Naive thymus-derived CD8-positive, alpha-beta T cell (primary cell): ENCODE data around the gene MRM3. TPM values are rescaled to one million over a fixed set of nuclear protein-coding genes. Genes with fewer than 3 reads are reported as not detected.
A peak's percentile ranks its signal among the peaks of the same experiment; 100 is the strongest.
"Not testable (repeated sequence)": the region's sequence is repeated elsewhere in the genome, so short reads cannot be mapped to it uniquely, and the experiment has no call there.

Experiments
- ATAC-seq, 2 donors: fragments of 150-1000 bp; cut with Tn5 transposase in 1 of 2; sonication (Bioruptor Pico), chemical (Tn5 transposase) in 1 of 2; 1 replicate in 1 of 2; 2 replicates in 1 of 2; pipeline ENCODE4 v1.10.0; 2021; ENCODE audit warnings: mild to moderate bottlenecking in 2 of 2, moderate library complexity in 2 of 2
- POLR2A ChIA-PET: fragments of 350-600 bp; sonication (Branson Sonifier 250); formaldehyde crosslinking; loops from one replicate; lab custom pipeline; 2021; ENCODE audit warnings: antibody characterized with exemption; lab: Charles Lee
- DNase-seq, 10 donors: peaks; one replicate each; pipeline versions ENCODE4 v3.0.0 to v3.0.0-alpha.2; 2020 to 2022
- H3K27ac Mint-ChIP-seq, 10 donors: one replicate each; pipeline ENCODE4 v1.8.0; 2020 to 2022; ENCODE audit warnings: mild to moderate bottlenecking in 10 of 10, mixed read lengths in 10 of 10, moderate library complexity in 4 of 10, inconsistent platforms in 1 of 10
- H3K27me3 Mint-ChIP-seq, 5 donors: one replicate each; pipeline ENCODE4 v1.8.0; 2021 to 2022; ENCODE audit warnings: mixed read lengths in 5 of 5
- H3K36me3 Mint-ChIP-seq, 3 donors: one replicate each; pipeline ENCODE4 v1.8.0; 2020 to 2022; ENCODE audit warnings: mixed read lengths in 3 of 3, mild to moderate bottlenecking in 2 of 3, inconsistent platforms in 1 of 3
- H3K4me1 Mint-ChIP-seq, 4 donors: one replicate each; pipeline ENCODE4 v1.8.0; 2021 to 2022; ENCODE audit warnings: mixed read lengths in 4 of 4
- H3K4me3 Mint-ChIP-seq, 10 donors: one replicate each; pipeline ENCODE4 v1.8.0; 2020 to 2022; ENCODE audit warnings: mild to moderate bottlenecking in 10 of 10, mixed read lengths in 10 of 10, moderate library complexity in 6 of 10, inconsistent platforms in 1 of 10
- H3K9me3 Mint-ChIP-seq, 9 donors: one replicate each; pipeline ENCODE4 v1.8.0; 2020 to 2022; ENCODE audit warnings: mixed read lengths in 9 of 9, mild to moderate bottlenecking in 3 of 9, inconsistent platforms in 1 of 9, moderate library complexity in 1 of 9
- polyA plus RNA-seq, 3 donors: library from polyadenylated mRNA; unstranded; fragments of 300-500 nt; fragmentation: Illumina TruSeq; gene quantifications; one replicate each; pipeline ENCODE4 v1.2.3, GENCODE V29; 2021
- total RNA-seq, 8 experiments: library from RNA in 2 of 8; stranded (reverse) in 2 of 8; gene quantifications; one replicate each; pipeline ENCODE4 v1.2.3 and lab custom pipeline; 2021 to 2026

MRM3 gene
- total and polyA plus RNA-seq, 5 experiments from 2014 or later: 23.7 to 27.2 (median 26.2) TPM

- not testable (repeated sequence) for DNase-seq, H3K27me3 Mint-ChIP-seq, H3K4me3 Mint-ChIP-seq, H3K27ac Mint-ChIP-seq, H3K9me3 Mint-ChIP-seq
- peaks cover 0 to 56% (median 8%) of the 10 kb centered on the region in 3 donors for H3K36me3 Mint-ChIP-seq
- peak in 1 of 2 donors; percentile 29 for ATAC-seq
- POLR2A ChIA-PET: interaction anchor here (0.6 kb wide), 1 partner anchor 52 kb away, joined by 3 read pairs; no protein-coding TSS in a partner anchor
- peaks cover 8 to 11% (median 10%) of the 10 kb centered on the region in 4 donors for H3K4me1 Mint-ChIP-seq
Observed at GRCh38 chr17:789931-790873, 8.0 kb downstream of the MRM3 start.

- H3K4me1 Mint-ChIP-seq: peaks cover 8 to 15% (median 10%) of the 10 kb centered on the region in 4 donors
- ATAC-seq, H3K9me3 Mint-ChIP-seq, DNase-seq, H3K4me3 Mint-ChIP-seq, H3K27me3 Mint-ChIP-seq: not testable (repeated sequence)
- peaks cover 0 to 56% (median 8%) of the 10 kb centered on the region in 3 donors for H3K36me3 Mint-ChIP-seq
- H3K27ac Mint-ChIP-seq: peak overlapping the region in 1 of 10 donors; percentile 4
- POLR2A ChIA-PET: interaction anchor here (0.6 kb wide), 1 partner anchor 53 kb away, joined by 3 read pairs; no protein-coding TSS in a partner anchor
Observed at GRCh38 chr17:790874-791247, 8.7 kb downstream of the MRM3 start.

- ATAC-seq (no peak), DNase-seq (no peak)
- peaks cover 0 to 48% (median 8%) of the 10 kb centered on the region in 3 donors for H3K36me3 Mint-ChIP-seq
- H3K27ac Mint-ChIP-seq: no peak overlapping the region
- no peak overlapping the region for H3K4me3 Mint-ChIP-seq
- no peaks in the 10 kb centered on the region for H3K9me3 Mint-ChIP-seq
- H3K27me3 Mint-ChIP-seq: no peaks in the 10 kb centered on the region
- POLR2A ChIA-PET: interaction anchor here (1.1 to 1.4 kb wide), 2 partner anchors 10 to 204 kb away, joined by 3 read pairs; no protein-coding TSS in a partner anchor
- peaks cover 7 to 15% (median 9%) of the 10 kb centered on the region in 4 donors for H3K4me1 Mint-ChIP-seq
Observed at GRCh38 chr17:791829-792228, 9.7 kb downstream of the MRM3 start.

GRCh38 chr17:792277-792676 lies 10.1 kb downstream of the MRM3 start:
- ATAC-seq (no peak), DNase-seq (no peak)
- Mint-ChIP-seq H3K27me3 (no peaks in the 10 kb centered on the region), H3K4me3 (no peak overlapping the region), H3K9me3 (no peaks in the 10 kb centered on the region), H3K4me1 (peaks cover 5 to 12% (median 8%) of the 10 kb centered on the region in 4 donors), H3K36me3 (peaks cover 0 to 44% (median 8%) of the 10 kb centered on the region in 3 donors), H3K27ac (no peak overlapping the region)
- POLR2A ChIA-PET: interaction anchor here (1.1 to 1.4 kb wide), 2 partner anchors 11 to 204 kb away, joined by 3 read pairs; no protein-coding TSS in a partner anchor

GRCh38 chr17:794876-795275 lies 12.7 kb downstream of the MRM3 start:
- no peaks in the 10 kb centered on the region for H3K27me3 Mint-ChIP-seq
- POLR2A ChIA-PET: no interaction called here

GRCh38 chr17:795276-795675 lies 13.1 kb downstream of the MRM3 start:
- Mint-ChIP-seq H3K4me3 (no peak overlapping the region), H3K9me3 (no peaks in the 10 kb centered on the region), H3K27me3 (no peaks in the 10 kb centered on the region), H3K4me1 (peaks cover 5 to 10% (median 8%) of the 10 kb centered on the region in 4 donors), H3K27ac (peak overlapping the region in 3 of 10 donors; percentile 38 to 76 (median 75)), H3K36me3 (peaks cover 0 to 20% (median 6%) of the 10 kb centered on the region in 3 donors)
- ATAC-seq (no peak), DNase-seq (no peak)
- POLR2A ChIA-PET: interaction anchor here (1.0 to 1.2 kb wide), 2 partner anchors 185 to 202 kb away, joined by 4 to 9 read pairs; partner anchors contain the start of genes NXN and TIMM22

More at GRCh38 chr17:794876-795275, 12.7 kb downstream of the MRM3 start:
- H3K4me3 Mint-ChIP-seq: no peak overlapping the region
- peak overlapping the region in 6 of 10 donors; percentile 13 to 76 (median 33) for H3K27ac Mint-ChIP-seq
- DNase-seq: peak; percentile 14 to 71 (median 31)
- peaks cover 5 to 10% (median 8%) of the 10 kb centered on the region in 4 donors for H3K4me1 Mint-ChIP-seq
- H3K36me3 Mint-ChIP-seq: peaks cover 0 to 24% (median 6%) of the 10 kb centered on the region in 3 donors
- H3K9me3 Mint-ChIP-seq: no peaks in the 10 kb centered on the region
- ATAC-seq: peak; percentile 77 to 85

- Mint-ChIP-seq H3K27me3 (no peaks in the 10 kb centered on the region), H3K27ac (peak overlapping the region in 2 of 10 donors; percentile 11 to 13)
Observed at GRCh38 chr17:795721-796120, 13.6 kb downstream of the MRM3 start.

GRCh38 chr17:796609-797008 lies 14.5 kb downstream of the MRM3 start:
- Mint-ChIP-seq H3K36me3 (peaks cover 0 to 11% (median 5%) of the 10 kb centered on the region in 3 donors), H3K27me3 (no peaks in the 10 kb centered on the region), H3K4me3 (no peak overlapping the region), H3K4me1 (peaks cover 5 to 10% (median 7%) of the 10 kb centered on the region in 4 donors), H3K27ac (no peak overlapping the region), H3K9me3 (no peaks in the 10 kb centered on the region)
- ATAC-seq: no peak
- POLR2A ChIA-PET: interaction anchor here (0.6 to 1.2 kb wide), 3 partner anchors 184 to 202 kb away, joined by 4 to 9 read pairs (median 4); partner anchors contain the start of genes NXN and TIMM22
- no peak for DNase-seq

More at GRCh38 chr17:795721-796120, 13.6 kb downstream of the MRM3 start:
- H3K36me3 Mint-ChIP-seq: peaks cover 0 to 20% (median 6%) of the 10 kb centered on the region in 3 donors
- ATAC-seq: no peak
- no peak for DNase-seq
- H3K9me3 Mint-ChIP-seq: no peaks in the 10 kb centered on the region
- H3K4me1 Mint-ChIP-seq: peaks cover 5 to 10% (median 8%) of the 10 kb centered on the region in 4 donors
- H3K4me3 Mint-ChIP-seq: no peak overlapping the region
- POLR2A ChIA-PET: interaction anchor here (1.0 to 1.2 kb wide), 2 partner anchors 185 to 201 kb away, joined by 4 to 9 read pairs; partner anchors contain the start of genes NXN and TIMM22

- POLR2A ChIA-PET: interaction anchor here (0.6 to 0.7 kb wide), 2 partner anchors 175 to 202 kb away, joined by 4 to 6 read pairs; no protein-coding TSS in a partner anchor
- ATAC-seq: peak in 1 of 2 donors; percentile 10
Observed at GRCh38 chr17:797236-797840, 15.2 kb downstream of the MRM3 start.

GRCh38 chr17:798246-798645 lies 16.1 kb downstream of the MRM3 start:
- POLR2A ChIA-PET: interaction anchor here (0.7 kb wide), 1 partner anchor 175 kb away, joined by 6 read pairs; no protein-coding TSS in a partner anchor
- Mint-ChIP-seq H3K36me3 (no peaks in the 10 kb centered on the region), H3K4me1 (peaks cover 5 to 10% (median 7%) of the 10 kb centered on the region in 4 donors), H3K27me3 (no peaks in the 10 kb centered on the region), H3K9me3 (no peaks in the 10 kb centered on the region), H3K4me3 (no peak overlapping the region), H3K27ac (no peak overlapping the region)
- ATAC-seq (no peak), DNase-seq (no peak)

More at GRCh38 chr17:797236-797840, 15.2 kb downstream of the MRM3 start:
- Mint-ChIP-seq H3K9me3 (no peaks in the 10 kb centered on the region), H3K36me3 (peaks cover 0 to 5% (median 4%) of the 10 kb centered on the region in 3 donors), H3K27me3 (no peaks in the 10 kb centered on the region), H3K4me1 (peaks cover 5 to 10% (median 7%) of the 10 kb centered on the region in 4 donors), H3K27ac (peak overlapping the region in 1 of 10 donors; percentile 35), H3K4me3 (no peak overlapping the region)
- no peak for DNase-seq

- no peaks in the 10 kb centered on the region for H3K9me3 Mint-ChIP-seq
- no peak overlapping the region for H3K27ac Mint-ChIP-seq
- POLR2A ChIA-PET: no interaction called here
Observed at GRCh38 chr17:799261-799660, 17.1 kb downstream of the MRM3 start.

More at GRCh38 chr17:799261-799660, 17.1 kb downstream of the MRM3 start:
- Mint-ChIP-seq H3K4me3 (no peak overlapping the region), H3K4me1 (peaks cover 5 to 10% (median 7%) of the 10 kb centered on the region in 4 donors), H3K27me3 (no peaks in the 10 kb centered on the region), H3K36me3 (no peaks in the 10 kb centered on the region)
- ATAC-seq (no peak), DNase-seq (no peak)
